ENCODE data around the gene SYNPO2. TPM values are rescaled to one million over a fixed set of nuclear protein-coding genes. Genes with fewer than 3 reads are reported as not detected.
"Not testable (repeated sequence)": the region's sequence is repeated elsewhere in the genome, so short reads cannot be mapped to it uniquely, and the experiment has no call there.

Gene SYNPO2
- total RNA-seq, 1 experiment from 2014 or later, result 0.93 TPM

DNA sequence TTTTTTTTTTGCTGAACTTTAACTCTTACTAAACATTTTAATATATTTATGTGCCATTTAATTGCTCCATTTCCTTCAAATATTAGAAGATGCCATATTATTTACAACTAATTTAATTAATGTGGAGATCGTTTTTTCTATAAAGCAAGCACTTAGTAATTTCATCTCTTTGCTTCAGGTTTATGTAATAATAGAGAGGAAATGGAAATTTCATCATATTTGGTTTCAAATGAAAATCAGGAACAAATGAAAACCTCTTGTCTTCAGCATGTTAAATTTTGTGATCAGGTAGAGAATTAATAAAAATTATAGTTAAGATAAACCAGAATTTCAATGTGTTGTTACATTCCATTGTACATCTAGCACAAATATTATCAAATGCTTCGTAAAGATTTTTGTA lies 120.1 kb downstream of the SYNPO2 start:
- no peak for TF ChIP-seq ZBTB33 (IDR thresholded peaks at IDR 0.05; ENCODE audit: extremely low read depth, insufficient replicate concordance, low read length)
- TF ChIP-seq FOSL1 (IDR thresholded peaks at IDR 0.05; ENCODE audit: low read depth), result no peak
- TF ChIP-seq JUND (IDR thresholded peaks at IDR 0.05), result no peak
- TF ChIP-seq RAD21 (IDR thresholded peaks at IDR 0.05; ENCODE audit: low read depth), result no peak
- no peak for TF ChIP-seq POLR2A (IDR thresholded peaks at IDR 0.05; ENCODE audit: borderline replicate concordance, extremely low read depth, insufficient read depth, insufficient read length)
- TF ChIP-seq EGR1 (IDR thresholded peaks at IDR 0.05; ENCODE audit: low read depth), result no peak
- TF ChIP-seq SP1 (IDR thresholded peaks at IDR 0.05; ENCODE audit: low read depth), result no peak
- TF ChIP-seq, protein P1, sequence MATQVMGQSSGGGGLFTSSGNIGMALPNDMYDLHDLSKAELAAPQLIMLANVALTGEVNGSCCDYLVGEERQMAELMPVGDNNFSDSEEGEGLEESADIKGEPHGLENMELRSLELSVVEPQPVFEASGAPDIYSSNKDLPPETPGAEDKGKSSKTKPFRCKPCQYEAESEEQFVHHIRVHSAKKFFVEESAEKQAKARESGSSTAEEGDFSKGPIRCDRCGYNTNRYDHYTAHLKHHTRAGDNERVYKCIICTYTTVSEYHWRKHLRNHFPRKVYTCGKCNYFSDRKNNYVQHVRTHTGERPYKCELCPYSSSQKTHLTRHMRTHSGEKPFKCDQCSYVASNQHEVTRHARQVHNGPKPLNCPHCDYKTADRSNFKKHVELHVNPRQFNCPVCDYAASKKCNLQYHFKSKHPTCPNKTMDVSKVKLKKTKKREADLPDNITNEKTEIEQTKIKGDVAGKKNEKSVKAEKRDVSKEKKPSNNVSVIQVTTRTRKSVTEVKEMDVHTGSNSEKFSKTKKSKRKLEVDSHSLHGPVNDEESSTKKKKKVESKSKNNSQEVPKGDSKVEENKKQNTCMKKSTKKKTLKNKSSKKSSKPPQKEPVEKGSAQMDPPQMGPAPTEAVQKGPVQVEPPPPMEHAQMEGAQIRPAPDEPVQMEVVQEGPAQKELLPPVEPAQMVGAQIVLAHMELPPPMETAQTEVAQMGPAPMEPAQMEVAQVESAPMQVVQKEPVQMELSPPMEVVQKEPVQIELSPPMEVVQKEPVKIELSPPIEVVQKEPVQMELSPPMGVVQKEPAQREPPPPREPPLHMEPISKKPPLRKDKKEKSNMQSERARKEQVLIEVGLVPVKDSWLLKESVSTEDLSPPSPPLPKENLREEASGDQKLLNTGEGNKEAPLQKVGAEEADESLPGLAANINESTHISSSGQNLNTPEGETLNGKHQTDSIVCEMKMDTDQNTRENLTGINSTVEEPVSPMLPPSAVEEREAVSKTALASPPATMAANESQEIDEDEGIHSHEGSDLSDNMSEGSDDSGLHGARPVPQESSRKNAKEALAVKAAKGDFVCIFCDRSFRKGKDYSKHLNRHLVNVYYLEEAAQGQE (IDR thresholded peaks at IDR 0.05; ENCODE audit: low read depth), result no peak
- no peak for TF ChIP-seq ZNF274 (IDR thresholded peaks at IDR 0.05; ENCODE audit: low read depth, low read length)
- no peak for TF ChIP-seq POLR2AphosphoS5 (IDR thresholded peaks at IDR 0.05; ENCODE audit: low read depth, low read length)
- no peak for TF ChIP-seq CBX3 (IDR thresholded peaks at IDR 0.05; ENCODE audit: low read depth)
- TF ChIP-seq TCF7L2 (IDR thresholded peaks at IDR 0.05; ENCODE audit: borderline replicate concordance, extremely low read depth, insufficient read depth, insufficient read length), result no peak
- no peak for TF ChIP-seq EZH2 (IDR thresholded peaks at IDR 0.05)
- TF ChIP-seq, protein P2, sequence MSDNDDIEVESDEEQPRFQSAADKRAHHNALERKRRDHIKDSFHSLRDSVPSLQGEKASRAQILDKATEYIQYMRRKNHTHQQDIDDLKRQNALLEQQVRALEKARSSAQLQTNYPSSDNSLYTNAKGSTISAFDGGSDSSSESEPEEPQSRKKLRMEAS (IDR thresholded peaks at IDR 0.05), result no peak
- no peak for TF ChIP-seq ELF1 (IDR thresholded peaks at IDR 0.05; ENCODE audit: borderline replicate concordance, low read depth)
- TF ChIP-seq, protein P3, sequence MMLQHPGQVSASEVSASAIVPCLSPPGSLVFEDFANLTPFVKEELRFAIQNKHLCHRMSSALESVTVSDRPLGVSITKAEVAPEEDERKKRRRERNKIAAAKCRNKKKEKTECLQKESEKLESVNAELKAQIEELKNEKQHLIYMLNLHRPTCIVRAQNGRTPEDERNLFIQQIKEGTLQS (IDR thresholded peaks at IDR 0.05), result no peak
- BruUV-seq (replicated peaks), result no TSS peak
- Histone ChIP-seq H4K20me1 (ENCODE audit: insufficient read depth) (no peaks in the 10 kb centered on the region), H3K27ac (ENCODE audit: low read depth, low read length) (no peak overlapping the region), H3K9me3 (ENCODE audit: control insufficient read depth in 1 of 2, insufficient read depth in 1 of 2, low read depth in 1 of 2, low read length in 2 of 2) (no peaks in the 10 kb centered on the region), H3K36me3 (ENCODE audit: control insufficient read depth in 1 of 2, insufficient read depth in 2 of 2, low read length in 2 of 2) (no peaks in the 10 kb centered on the region), H3K4me3 (replicated peaks in 1 of 2; ENCODE audit: low read depth in 1 of 2, low read length in 2 of 2) (no peak overlapping the region), H3K79me2 (ENCODE audit: insufficient read depth, low read length) (no peaks in the 10 kb centered on the region), H3K4me2 (ENCODE audit: low read length) (no peak overlapping the region), H2AFZ (ENCODE audit: low read depth, low read length, poor library complexity, severe bottlenecking) (no peak overlapping the region), H3K9ac (ENCODE audit: low read length) (no peak overlapping the region), H3K9me2 (ENCODE audit: insufficient read depth) (no peaks in the 10 kb centered on the region), H3K4me1 (ENCODE audit: control insufficient read depth in 1 of 2, insufficient read depth in 2 of 2, low read length in 2 of 2) (no peaks in the 10 kb centered on the region), H3K27me3 (ENCODE audit: insufficient read depth, low read length) (no peaks in the 10 kb centered on the region)
- ATAC-seq, result no peak
- ChIA-PET RAD21 (ENCODE audit: low non-redundant PET in 1 of 2, low total read pairs in 2 of 2, uncharacterized antibody in 2 of 2, unreplicated experiment in 2 of 2) (no interaction called here), POLR2A (no interaction called here), CTCF (no interaction called here)
- no peak for DNase-seq (ENCODE audit: low read depth, low spot score)
- intact Hi-C loops (cut with micrococcal nuclease), result no loop called here

GRCh38 chr4:119010221-119010620 lies 121.6 kb downstream of the SYNPO2 start:
- CTCF ChIA-PET; H3K79me2 ChIP-seq (ENCODE audit: insufficient read depth, low read length): not testable (repeated sequence)

More at GRCh38 chr4:119010221-119010620, 121.6 kb downstream of the SYNPO2 start:
- POLR2A ChIA-PET; DNase-seq (ENCODE audit: low read depth, low spot score); H3K4me1 ChIP-seq (ENCODE audit: control insufficient read depth in 1 of 2, insufficient read depth in 2 of 2, low read length in 2 of 2); H3K9ac ChIP-seq (ENCODE audit: low read length); BruUV-seq (replicated peaks); H3K9me3 ChIP-seq (ENCODE audit: control insufficient read depth in 1 of 2, insufficient read depth in 1 of 2, low read depth in 1 of 2, low read length in 2 of 2); H3K27me3 ChIP-seq (ENCODE audit: insufficient read depth, low read length); intact Hi-C loops (cut with micrococcal nuclease); H3K9me2 ChIP-seq (ENCODE audit: insufficient read depth); H3K36me3 ChIP-seq (ENCODE audit: control insufficient read depth in 1 of 2, insufficient read depth in 2 of 2, low read length in 2 of 2); H3K4me2 ChIP-seq (ENCODE audit: low read length); H3K4me3 ChIP-seq (replicated peaks in 1 of 2; ENCODE audit: low read depth in 1 of 2, low read length in 2 of 2); ATAC-seq; RAD21 ChIA-PET (ENCODE audit: low non-redundant PET in 1 of 2, low total read pairs in 2 of 2, uncharacterized antibody in 2 of 2, unreplicated experiment in 2 of 2); H2AFZ ChIP-seq (ENCODE audit: low read depth, low read length, poor library complexity, severe bottlenecking); H4K20me1 ChIP-seq (ENCODE audit: insufficient read depth); H3K27ac ChIP-seq (ENCODE audit: low read depth, low read length): not testable (repeated sequence)
